WTC11 (cell line): ENCODE results near the gene MPI.

Source experiments
- CBFB ChIP-seq: sonication (generic); formaldehyde crosslinking; IDR thresholded peaks from 2 replicates; pipeline ENCODE4 v1.8.1; 2022; ENCODE audit warnings: mild to moderate bottlenecking, low read depth, missing genetic modification reagents
- CTCF ChIP-seq: fragments of 200-600 bp; IDR thresholded peaks from 2 replicates; pipeline ENCODE4 v1.8.0; 2022; ENCODE audit warnings: antibody characterized with exemption
- KAT7 ChIP-seq: sonication (generic); formaldehyde crosslinking; IDR thresholded peaks from 2 replicates; pipeline ENCODE4 v1.8.1; 2023; ENCODE audit warnings: missing genetic modification reagents, mild to moderate bottlenecking, borderline replicate concordance
- MAX ChIP-seq: sonication (generic); formaldehyde crosslinking; IDR thresholded peaks from 2 replicates; pipeline ENCODE4 v1.8.0; 2022; ENCODE audit warnings: mild to moderate bottlenecking, missing genetic modification reagents
- RELA ChIP-seq: sonication (generic); formaldehyde crosslinking; IDR thresholded peaks from 2 replicates; pipeline ENCODE4 v1.8.1; 2022; ENCODE audit warnings: missing genetic modification reagents, mild to moderate bottlenecking, borderline replicate concordance

- TF ChIP-seq CTCF, result no peak
- TF ChIP-seq MAX (CRISPR knock-in tag), result no peak
- TF ChIP-seq KAT7, result no peak
- no peak for TF ChIP-seq CBFB
- no peak for TF ChIP-seq RELA (CRISPR knock-in tag)
Observed at GRCh38 chr15:74892931-74893330, 3.1 kb downstream of the MPI start.
